Gastroesophageal sphincter (tissue), 4 donors: Measurements from ENCODE around the gene CTCF. TPM values are rescaled to one million over a fixed set of nuclear protein-coding genes. Genes with fewer than 3 reads are reported as not detected.
A peak's percentile ranks its signal among the peaks of the same experiment; 100 is the strongest.

Source experiments
- ATAC-seq: fragments of 150-250 bp; one replicate; pipeline ENCODE4 v1.9.1; 2016; ENCODE audit warnings: mild to moderate bottlenecking, moderate library complexity
- H3K27ac ChIP-seq, 4 donors: fragments of 200-600 bp; sonication (generic) in 3 of 4; 1 replicate in 3 of 4; 2 replicates in 1 of 4; pipeline ENCODE4 v1.5.1; 2016 to 2019
- H3K27me3 ChIP-seq: fragments of 200-600 bp; sonication (generic); one replicate; pipeline ENCODE4 v1.5.1; 2019
- H3K36me3 ChIP-seq, 2 donors: fragments of 200-600 bp; sonication (generic); one replicate each; pipeline ENCODE4 v1.5.1; 2019; ENCODE audit warnings: control low read depth in 1 of 2
- H3K4me1 ChIP-seq, 3 donors: fragments of 200-600 bp; sonication (generic); 1 replicate in 2 of 3; 2 replicates in 1 of 3; pipeline ENCODE4 v1.5.1; 2016 to 2019; ENCODE audit warnings: control low read depth in 2 of 3
- H3K4me3 ChIP-seq, 2 donors: fragments of 200-600 bp; sonication (generic); one replicate each; pipeline ENCODE4 v1.5.1; 2019; ENCODE audit warnings: mild to moderate bottlenecking in 1 of 2, moderate library complexity in 1 of 2
- H3K9me3 ChIP-seq, 3 donors: fragments of 200-600 bp; sonication (generic); one replicate each; pipeline ENCODE4 v1.5.1; 2017 to 2019; ENCODE audit warnings: control low read depth in 2 of 3
- EP300 ChIP-seq: sonication (generic); formaldehyde crosslinking; IDR thresholded peaks from one replicate; pipeline ENCODE4 v1.6.1; 2017; ENCODE audit warnings: antibody characterized with exemption, mild to moderate bottlenecking
- POLR2A ChIP-seq, 2 donors: fragments of 450-650 bp; IDR thresholded peaks; one replicate each; pipeline ENCODE4 v1.6.1; 2017; ENCODE audit warnings: antibody characterized with exemption in 2 of 2, mild to moderate bottlenecking in 2 of 2, moderate library complexity in 1 of 2
- POLR2AphosphoS5 ChIP-seq: sonication (generic); formaldehyde crosslinking; IDR thresholded peaks from one replicate; pipeline ENCODE4 v1.6.1; 2017; ENCODE audit warnings: antibody characterized with exemption
- WGBS, 2 donors: methylation state at CpG; one replicate each; pipeline ENCODE4 v1.1.5; 2018; ENCODE audit warnings: low coverage in 1 of 2; 5-methylcytosine and 5-hydroxymethylcytosine counted together
- total RNA-seq, 4 donors: library from RNA; depleted of rRNA; stranded (reverse); fragments of >200 nt; gene quantifications; one replicate each; pipeline ENCODE4 v1.1.0, GENCODE V29; 2016
- TF ChIP-seq, protein P1 (sequence below), 4 experiments: fragments of 200-600 bp in 2 of 4; fragments of 450-650 bp in 2 of 4; sonication (generic) in 1 of 4; IDR thresholded peaks; one replicate each; pipeline ENCODE4 v1.5.1; 2017 to 2019; ENCODE audit warnings: antibody characterized with exemption in 4 of 4, mild to moderate bottlenecking in 2 of 4, moderate library complexity in 2 of 4

CTCF gene
- total RNA-seq, 4 donors from 2014 or later = 26.4 to 44.8 (median 41.4) TPM

DNA sequence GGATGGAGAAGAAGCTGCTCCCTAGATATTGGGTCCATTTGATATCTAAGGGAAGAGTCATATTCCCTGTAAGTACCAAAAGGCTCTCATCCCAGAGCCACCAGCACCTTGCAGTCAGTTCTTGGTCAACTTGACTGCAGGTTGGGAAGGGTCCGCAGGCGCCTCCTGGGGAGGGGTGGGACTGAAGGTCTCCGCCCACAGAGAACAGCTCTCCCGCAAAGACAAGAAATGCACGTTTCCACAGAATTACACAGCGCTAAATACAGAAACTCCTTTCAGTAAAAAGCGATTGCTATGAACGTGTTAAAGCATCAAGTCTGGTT, 864 bp upstream of the CTCF start:
- Histone ChIP-seq H3K4me1 (peaks cover 0 to 37% (median 18%) of the 10 kb centered on the region in 3 donors), H3K27me3 (no peaks in the 10 kb centered on the region), H3K27ac (peak overlapping the region; percentile 95 to 99 (median 97)), H3K4me3 (peak overlapping the region; percentile 69 to 71), H3K9me3 (no peaks in the 10 kb centered on the region), H3K36me3 (no peaks in the 10 kb centered on the region)
- TF ChIP-seq EP300 (no peak), POLR2A (IDR thresholded peaks at IDR 0.05) (no peak), POLR2AphosphoS5 (no peak)
- TF ChIP-seq, protein P1, sequence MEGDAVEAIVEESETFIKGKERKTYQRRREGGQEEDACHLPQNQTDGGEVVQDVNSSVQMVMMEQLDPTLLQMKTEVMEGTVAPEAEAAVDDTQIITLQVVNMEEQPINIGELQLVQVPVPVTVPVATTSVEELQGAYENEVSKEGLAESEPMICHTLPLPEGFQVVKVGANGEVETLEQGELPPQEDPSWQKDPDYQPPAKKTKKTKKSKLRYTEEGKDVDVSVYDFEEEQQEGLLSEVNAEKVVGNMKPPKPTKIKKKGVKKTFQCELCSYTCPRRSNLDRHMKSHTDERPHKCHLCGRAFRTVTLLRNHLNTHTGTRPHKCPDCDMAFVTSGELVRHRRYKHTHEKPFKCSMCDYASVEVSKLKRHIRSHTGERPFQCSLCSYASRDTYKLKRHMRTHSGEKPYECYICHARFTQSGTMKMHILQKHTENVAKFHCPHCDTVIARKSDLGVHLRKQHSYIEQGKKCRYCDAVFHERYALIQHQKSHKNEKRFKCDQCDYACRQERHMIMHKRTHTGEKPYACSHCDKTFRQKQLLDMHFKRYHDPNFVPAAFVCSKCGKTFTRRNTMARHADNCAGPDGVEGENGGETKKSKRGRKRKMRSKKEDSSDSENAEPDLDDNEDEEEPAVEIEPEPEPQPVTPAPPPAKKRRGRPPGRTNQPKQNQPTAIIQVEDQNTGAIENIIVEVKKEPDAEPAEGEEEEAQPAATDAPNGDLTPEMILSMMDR (IDR thresholded peaks at IDR 0.05) = no peak
- 20% methylated on average over 2 of the region's 8 CpGs; no CpG with 5 or more reads in 1 of the 2 donors for WGBS, 2 donors
- no peak for ATAC-seq

DNA sequence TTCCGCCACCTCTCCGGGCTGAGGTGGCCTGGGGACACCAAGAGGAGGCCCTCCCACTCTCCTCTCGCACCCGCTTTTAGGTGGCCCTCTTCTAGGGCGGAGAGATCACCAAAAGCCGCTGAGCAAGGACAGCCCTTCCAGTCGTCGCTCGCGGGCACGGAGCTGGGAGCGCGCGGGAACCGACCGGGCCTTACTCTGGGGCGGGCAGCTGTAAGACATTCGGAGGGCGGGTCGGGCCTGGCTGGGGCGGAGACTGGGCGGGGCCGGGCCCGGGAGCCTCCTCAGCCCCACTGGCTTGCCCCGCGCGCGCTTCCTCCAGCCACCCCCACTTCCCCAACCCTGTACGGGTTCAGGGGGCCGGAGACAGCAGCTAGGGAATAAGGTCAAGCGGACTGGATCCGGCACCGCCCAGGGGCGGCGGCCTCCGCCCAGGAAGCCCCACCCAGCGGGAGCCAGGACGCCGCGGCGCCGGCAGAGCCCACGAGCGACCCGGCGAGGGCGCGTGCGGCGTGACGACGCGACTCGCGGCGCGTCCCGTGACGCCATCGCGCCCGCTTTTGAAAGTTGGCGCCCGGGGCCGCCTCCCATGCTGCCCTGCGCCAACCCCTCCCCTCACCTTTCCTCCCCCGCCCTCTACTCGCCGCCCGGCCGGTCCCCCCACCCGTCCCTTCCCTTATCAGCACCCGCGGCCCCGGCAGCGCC, 351 bp upstream of the CTCF start:
- peak; percentile 59 for TF ChIP-seq POLR2AphosphoS5
- peak; percentile 15 to 54 for TF ChIP-seq POLR2A (IDR thresholded peaks at IDR 0.05)
- no peak for TF ChIP-seq EP300
- TF ChIP-seq, protein P1 (IDR thresholded peaks at IDR 0.05) = no peak
- Histone ChIP-seq H3K27ac (peak overlapping the region; percentile 95 to 99 (median 97)), H3K4me1 (peaks cover 0 to 37% (median 18%) of the 10 kb centered on the region in 3 donors), H3K27me3 (no peaks in the 10 kb centered on the region), H3K4me3 (peak overlapping the region; percentile 69 to 71), H3K36me3 (no peaks in the 10 kb centered on the region), H3K9me3 (no peaks in the 10 kb centered on the region)
- no CpG with 5 or more reads among the region's 76 CpGs for WGBS, 2 donors
- peak; percentile 90 for ATAC-seq

DNA sequence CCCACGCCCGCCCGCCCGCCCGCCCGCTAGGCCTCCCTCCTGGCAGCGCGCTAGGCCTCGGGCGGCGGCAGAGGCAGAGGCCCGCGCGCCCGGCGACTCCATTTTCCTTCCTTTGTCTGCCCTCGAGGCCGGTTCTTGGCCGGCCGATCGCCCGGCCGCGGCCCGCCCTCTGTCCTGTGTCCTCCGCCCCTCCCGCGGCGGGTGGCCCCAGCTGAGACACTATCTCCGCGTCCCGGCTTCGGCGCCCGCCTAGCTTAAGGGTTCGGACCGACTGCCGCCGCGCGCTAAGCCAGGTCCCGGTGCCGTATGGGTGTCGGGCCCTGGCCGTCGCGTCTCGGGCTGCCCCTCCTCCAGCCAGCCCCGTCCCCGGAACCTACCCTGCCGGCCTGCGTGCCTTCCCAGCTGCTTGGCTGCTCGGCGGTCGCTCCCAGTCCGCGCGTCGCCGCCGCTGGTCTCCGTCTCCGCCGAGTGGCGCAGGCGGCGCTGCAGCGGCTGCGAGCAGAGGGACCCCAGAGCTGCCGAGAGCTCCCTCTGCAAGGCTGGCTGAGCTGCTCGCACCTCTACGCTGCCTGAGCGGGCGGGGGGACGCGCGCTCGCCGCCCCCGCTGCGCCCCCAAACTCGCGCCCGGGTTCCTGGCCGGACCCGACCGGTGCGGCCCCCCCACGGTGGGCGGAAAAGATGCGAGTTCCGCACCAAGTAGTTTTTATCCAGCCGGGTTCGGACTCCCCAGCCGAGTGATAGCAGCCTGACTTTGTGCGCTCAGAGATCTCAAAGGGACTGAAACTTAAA, 787 bp downstream of the CTCF start:
- Histone ChIP-seq H3K4me3 (peak overlapping the region; percentile 69 to 71), H3K27ac (peak overlapping the region; percentile 95 to 99 (median 97)), H3K36me3 (no peaks in the 10 kb centered on the region), H3K4me1 (peaks cover 0 to 37% (median 18%) of the 10 kb centered on the region in 3 donors), H3K9me3 (no peaks in the 10 kb centered on the region), H3K27me3 (no peaks in the 10 kb centered on the region)
- peak; percentile 5 for ATAC-seq
- WGBS, 2 donors = 0% methylated on average over 6 of the region's 96 CpGs; no CpG with 5 or more reads in 1 of the 2 donors
- TF ChIP-seq POLR2A (IDR thresholded peaks at IDR 0.05) (peak in 1 of 2 donors; percentile 34), POLR2AphosphoS5 (no peak), EP300 (no peak)
- TF ChIP-seq, protein P1 (IDR thresholded peaks at IDR 0.05) = peak in 3 of 4 experiments; percentile 24 to 43 (median 28)

DNA sequence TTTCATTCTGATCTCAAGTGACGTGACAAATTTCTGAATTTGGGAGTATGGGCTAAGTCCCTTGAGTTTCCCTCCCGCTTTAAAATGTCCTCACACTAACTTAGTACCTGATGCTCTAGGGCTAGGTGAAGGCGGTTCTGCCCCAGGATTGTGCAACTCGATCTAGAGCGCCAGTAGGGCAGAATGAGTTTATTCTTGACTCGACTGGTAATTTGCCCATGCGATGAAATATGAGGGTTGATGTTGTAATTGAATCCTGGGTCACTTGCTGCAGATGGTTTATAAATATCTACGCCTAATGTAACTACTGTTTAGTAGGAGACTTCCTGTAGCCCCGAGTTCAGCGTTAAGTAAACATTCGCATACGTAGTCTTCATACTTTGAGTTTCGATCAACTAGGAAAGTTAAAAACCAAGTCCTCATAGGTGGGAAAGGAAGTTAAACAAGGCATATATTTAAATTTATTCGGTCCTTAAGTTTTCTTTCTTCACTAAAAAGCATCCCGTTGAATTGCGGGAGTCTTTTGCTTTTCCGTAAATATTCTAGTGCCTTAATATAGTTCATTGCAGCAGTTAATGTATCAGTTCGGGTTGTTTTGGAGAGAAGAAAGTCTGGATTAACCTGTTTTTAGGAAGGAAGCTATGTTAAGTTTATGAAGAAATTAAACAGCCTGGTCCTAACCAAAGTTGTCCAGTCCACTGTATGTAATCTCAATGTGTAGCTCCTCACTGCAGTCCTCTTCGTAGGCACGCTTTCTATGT, 1.6 kb downstream of the CTCF start:
- no peaks in the 10 kb centered on the region for H3K36me3 ChIP-seq
- peak; percentile 21 for ATAC-seq
- peak overlapping the region; percentile 95 to 99 (median 97) for H3K27ac ChIP-seq
- WGBS, 2 donors = 1% methylated on average over 14 to 16 of the region's 20 CpGs
- TF ChIP-seq POLR2AphosphoS5 = peak; percentile 89
- peak in 1 of 2 donors; percentile 13 for TF ChIP-seq POLR2A (IDR thresholded peaks at IDR 0.05)
- no peak for TF ChIP-seq EP300
- TF ChIP-seq, protein P1 (IDR thresholded peaks at IDR 0.05) = no peak
- peak overlapping the region; percentile 69 to 71 for H3K4me3 ChIP-seq
- H3K9me3 ChIP-seq = no peaks in the 10 kb centered on the region
- no peaks in the 10 kb centered on the region for H3K27me3 ChIP-seq
- peaks cover 0 to 37% (median 18%) of the 10 kb centered on the region in 3 donors for H3K4me1 ChIP-seq
